ENCODE results near the gene CISD3.

DNA sequence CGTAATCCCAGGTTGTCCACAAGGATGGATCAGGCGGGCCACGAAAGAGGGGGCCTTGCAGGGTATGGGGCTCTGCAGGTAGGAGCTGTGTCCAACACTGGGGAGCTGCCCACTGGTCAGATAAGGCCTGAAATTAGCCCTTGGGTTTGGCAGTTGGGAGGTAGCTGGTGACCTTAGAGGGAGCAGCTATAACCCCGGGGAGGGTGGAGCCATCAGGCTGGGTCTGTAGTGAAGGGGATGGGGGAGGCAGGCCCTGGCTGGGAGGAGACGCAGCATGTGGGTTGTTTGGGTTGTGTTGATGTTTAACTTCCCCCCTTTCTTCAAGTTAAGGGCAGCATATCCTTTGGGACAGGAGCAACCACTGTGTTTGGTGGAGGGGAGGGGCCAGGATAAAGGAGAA is 19.2 kb upstream of the CISD3 start:
- TF ChIP-seq, protein P1, sequence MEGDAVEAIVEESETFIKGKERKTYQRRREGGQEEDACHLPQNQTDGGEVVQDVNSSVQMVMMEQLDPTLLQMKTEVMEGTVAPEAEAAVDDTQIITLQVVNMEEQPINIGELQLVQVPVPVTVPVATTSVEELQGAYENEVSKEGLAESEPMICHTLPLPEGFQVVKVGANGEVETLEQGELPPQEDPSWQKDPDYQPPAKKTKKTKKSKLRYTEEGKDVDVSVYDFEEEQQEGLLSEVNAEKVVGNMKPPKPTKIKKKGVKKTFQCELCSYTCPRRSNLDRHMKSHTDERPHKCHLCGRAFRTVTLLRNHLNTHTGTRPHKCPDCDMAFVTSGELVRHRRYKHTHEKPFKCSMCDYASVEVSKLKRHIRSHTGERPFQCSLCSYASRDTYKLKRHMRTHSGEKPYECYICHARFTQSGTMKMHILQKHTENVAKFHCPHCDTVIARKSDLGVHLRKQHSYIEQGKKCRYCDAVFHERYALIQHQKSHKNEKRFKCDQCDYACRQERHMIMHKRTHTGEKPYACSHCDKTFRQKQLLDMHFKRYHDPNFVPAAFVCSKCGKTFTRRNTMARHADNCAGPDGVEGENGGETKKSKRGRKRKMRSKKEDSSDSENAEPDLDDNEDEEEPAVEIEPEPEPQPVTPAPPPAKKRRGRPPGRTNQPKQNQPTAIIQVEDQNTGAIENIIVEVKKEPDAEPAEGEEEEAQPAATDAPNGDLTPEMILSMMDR (IDR thresholded peaks at IDR 0.05) = no peak
- TF ChIP-seq POLR2A (IDR thresholded peaks at IDR 0.05) = no peak
